Hematopoietic multipotent progenitor cell treated with erythropoietin and hydrocortisone succinate and interleukin-3 and kit ligand, for 8 days (in vitro differentiated cells): ENCODE results near the gene GAL3ST2.
A peak's percentile ranks its signal among the peaks of the same experiment; 100 is the strongest.
"Not testable (repeated sequence)": the region's sequence is repeated elsewhere in the genome, so short reads cannot be mapped to it uniquely, and the experiment has no call there.

Experiments used
- DNase-seq: peaks from one replicate; pipeline ENCODE4 v3.0.0-alpha.2; 2015

GAL3ST2 gene

GRCh38 chr2:241769819-241770184, 6.8 kb upstream of the GAL3ST2 start:
- no peak for DNase-seq

- no peak for DNase-seq
These were observed 6.3 kb upstream of the GAL3ST2 start for GRCh38 chr2:241770185-241770935.

GRCh38 chr2:241770936-241771285, 5.7 kb upstream of the GAL3ST2 start:
- DNase-seq, result no peak

- DNase-seq, result no peak
These were observed 5.1 kb upstream of the GAL3ST2 start for GRCh38 chr2:241771286-241772062.

GRCh38 chr2:241772063-241772499, 4.5 kb upstream of the GAL3ST2 start:
- peak; percentile 40 for DNase-seq

- DNase-seq, result no peak
These were observed 2.9 kb upstream of the GAL3ST2 start for GRCh38 chr2:241773511-241774418.

- DNase-seq, result peak; percentile 53
These were observed 2.0 kb upstream of the GAL3ST2 start for GRCh38 chr2:241774419-241775222.

- DNase-seq, result no peak
These were observed 1.1 kb upstream of the GAL3ST2 start for GRCh38 chr2:241775223-241776177.

GRCh38 chr2:241777170-241777685, 606 bp downstream of the GAL3ST2 start:
- no peak for DNase-seq

GRCh38 chr2:241777686-241778627, 1.3 kb downstream of the GAL3ST2 start:
- no peak for DNase-seq

GRCh38 chr2:241780939-241781569, 4.4 kb downstream of the GAL3ST2 start:
- DNase-seq, result no peak

- DNase-seq, result not testable (repeated sequence)
These were observed 5.4 kb downstream of the GAL3ST2 start for GRCh38 chr2:241782053-241782452.

- DNase-seq, result no peak
These were observed 11.5 kb downstream of the GAL3ST2 start for GRCh38 chr2:241788135-241788534.

- no peak for DNase-seq
These were observed 11.9 kb downstream of the GAL3ST2 start for GRCh38 chr2:241788572-241788971.

GRCh38 chr2:241791385-241791784, 14.8 kb downstream of the GAL3ST2 start:
- not testable (repeated sequence) for DNase-seq

- DNase-seq, result no peak
These were observed 16.8 kb downstream of the GAL3ST2 start for GRCh38 chr2:241793385-241793784.

GRCh38 chr2:241794250-241794823, 17.7 kb downstream of the GAL3ST2 start:
- DNase-seq, result no peak
